Lower leg skin (tissue), 3 donors: Measurements from ENCODE around the gene FICD.

Experiments
- CTCF ChIP-seq, 3 donors: fragments of 450-650 bp; IDR thresholded peaks; one replicate each; pipeline ENCODE4 v1.5.1; 2016; ENCODE audit warnings: antibody characterized with exemption in 3 of 3, mild to moderate bottlenecking in 3 of 3, moderate library complexity in 2 of 3
- POLR2A ChIP-seq, 2 donors: fragments of 450-650 bp; IDR thresholded peaks; one replicate each; pipeline ENCODE4 v1.6.1; 2016 to 2017; ENCODE audit warnings: antibody characterized with exemption in 2 of 2, mild to moderate bottlenecking in 1 of 2, moderate library complexity in 1 of 2

DNA sequence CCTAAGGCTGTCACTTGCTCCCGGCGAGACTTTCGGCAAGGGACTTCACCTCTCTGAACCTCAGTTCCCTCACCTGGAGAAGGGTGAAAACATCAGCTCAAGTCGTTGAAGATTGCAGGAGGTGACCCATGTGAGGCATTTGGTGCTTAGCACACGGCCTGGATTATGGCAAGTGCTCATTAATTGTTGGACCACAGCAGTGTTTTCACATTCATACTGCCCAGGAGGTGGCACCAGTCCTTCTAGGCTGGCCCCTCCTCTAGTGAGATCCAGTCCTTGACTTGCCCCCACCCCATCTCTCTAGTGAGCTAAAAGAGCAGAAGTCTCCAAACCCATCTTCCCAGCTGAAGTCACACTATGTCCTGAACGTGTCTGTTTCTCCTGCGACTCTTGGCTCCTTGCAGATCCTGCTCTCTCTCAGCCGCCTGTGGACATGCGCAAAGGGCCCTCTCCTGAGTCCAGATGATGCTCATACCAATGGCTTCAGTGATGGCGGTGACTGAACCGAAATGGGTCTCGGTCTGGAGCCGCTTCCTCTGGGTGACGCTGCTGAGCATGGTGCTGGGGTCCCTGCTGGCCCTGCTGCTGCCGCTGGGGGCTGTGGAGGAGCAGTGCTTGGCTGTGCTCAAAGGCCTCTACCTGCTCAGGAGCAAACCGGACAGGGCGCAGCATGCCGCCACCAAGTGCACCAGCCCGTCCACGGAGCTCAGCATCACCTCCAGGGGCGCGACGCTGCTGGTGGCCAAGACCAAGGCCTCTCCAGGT is 1.6 kb downstream of the FICD start:
- TF ChIP-seq CTCF (IDR thresholded peaks at IDR 0.05) (no peak), POLR2A (IDR thresholded peaks at IDR 0.05) (no peak)
